Thoracic aorta (tissue), 2 donors: ENCODE data around the gene KRT84. TPM values are rescaled to one million over a fixed set of nuclear protein-coding genes. Genes with fewer than 3 reads are reported as not detected.

ENCODE experiments used
- ATAC-seq: fragments of 150-250 bp; one replicate; pipeline ENCODE4 v1.8.0; 2017; ENCODE audit warnings: low read depth; ENCODE audit not compliant: insufficient number of reproducible peaks, low FRiP score
- DNase-seq: peaks from one replicate; pipeline ENCODE4 v3.0.0-alpha.2; 2020; ENCODE audit warnings: low spot score
- H3K27ac ChIP-seq, 2 donors: fragments of 200-600 bp; sonication (generic); 1 replicate in 1 of 2; 2 replicates in 1 of 2; pipeline ENCODE4 v1.5.1; 2016; ENCODE audit warnings: mild to moderate bottlenecking in 2 of 2, moderate library complexity in 2 of 2
- H3K27me3 ChIP-seq: fragments of 200-600 bp; sonication (generic); replicated peaks from 2 replicates; pipeline ENCODE4 v1.6.0; 2016; ENCODE audit warnings: mild to moderate bottlenecking; ENCODE audit not compliant: insufficient read depth
- H3K36me3 ChIP-seq: fragments of 200-600 bp; sonication (generic); one replicate; pipeline ENCODE4 v1.5.1; 2016
- H3K4me1 ChIP-seq, 2 donors: fragments of 200-600 bp; sonication (generic); 1 replicate in 1 of 2; 2 replicates in 1 of 2; pipeline versions ENCODE4 v1.5.1 to v1.6.0; 2016; ENCODE audit warnings: low read depth in 2 of 2, mild to moderate bottlenecking in 1 of 2; ENCODE audit not compliant: control insufficient read depth in 1 of 2
- H3K4me3 ChIP-seq: fragments of 200-600 bp; sonication (generic); 2 replicates; pipeline ENCODE4 v1.5.1; 2016; ENCODE audit warnings: mild to moderate bottlenecking
- H3K9me3 ChIP-seq: fragments of 200-600 bp; sonication (generic); 2 replicates; pipeline ENCODE4 v1.5.1; 2016
- CTCF ChIP-seq: fragments of 200-600 bp; sonication (generic); IDR thresholded peaks from one replicate; pipeline ENCODE4 v1.5.1; 2019; ENCODE audit warnings: antibody characterized with exemption
- total RNA-seq, 2 donors: library from RNA; depleted of rRNA; stranded (reverse); fragments of >200 nt; gene quantifications; one replicate each; pipeline versions ENCODE4 v1.1.0 to v1.2.3, GENCODE V29; 2016

The KRT84 gene
- total RNA-seq, 2 donors from 2014 or later = not detected

GRCh38 chr12:52394836-52395405, 9.5 kb upstream of the KRT84 start:
- H3K4me3 ChIP-seq = no peak overlapping the region
- TF ChIP-seq CTCF = no peak
- DNase-seq = no peak
- H3K27ac ChIP-seq = no peak overlapping the region
- no peaks in the 10 kb centered on the region for H3K27me3 ChIP-seq
- no peak for ATAC-seq
- no peaks in the 10 kb centered on the region for H3K36me3 ChIP-seq
- peaks cover 0 to 9% of the 10 kb centered on the region in 2 donors for H3K4me1 ChIP-seq
- no peaks in the 10 kb centered on the region for H3K9me3 ChIP-seq

GRCh38 chr12:52392465-52393007, 7.1 kb upstream of the KRT84 start:
- peaks cover 0 to 9% of the 10 kb centered on the region in 2 donors for H3K4me1 ChIP-seq
- H3K4me3 ChIP-seq = no peak overlapping the region
- no peak overlapping the region for H3K27ac ChIP-seq
- H3K27me3 ChIP-seq = no peaks in the 10 kb centered on the region
- no peak for TF ChIP-seq CTCF
- ATAC-seq (no peak), DNase-seq (no peak)
- no peaks in the 10 kb centered on the region for H3K36me3 ChIP-seq
- no peaks in the 10 kb centered on the region for H3K9me3 ChIP-seq

- no peaks in the 10 kb centered on the region for H3K9me3 ChIP-seq
- ATAC-seq (no peak), DNase-seq (no peak)
- peaks cover 0 to 9% of the 10 kb centered on the region in 2 donors for H3K4me1 ChIP-seq
- no peak for TF ChIP-seq CTCF
- no peaks in the 10 kb centered on the region for H3K27me3 ChIP-seq
- no peak overlapping the region for H3K27ac ChIP-seq
- no peaks in the 10 kb centered on the region for H3K36me3 ChIP-seq
- no peak overlapping the region for H3K4me3 ChIP-seq
These were observed 6.2 kb upstream of the KRT84 start for GRCh38 chr12:52391618-52392002.

GRCh38 chr12:52390739-52391617, 5.5 kb upstream of the KRT84 start:
- no peak for ATAC-seq
- Histone ChIP-seq H3K36me3 (no peaks in the 10 kb centered on the region), H3K9me3 (no peaks in the 10 kb centered on the region), H3K27ac (no peak overlapping the region), H3K4me3 (no peak overlapping the region), H3K4me1 (peaks cover 0 to 9% of the 10 kb centered on the region in 2 donors), H3K27me3 (no peaks in the 10 kb centered on the region)
- TF ChIP-seq CTCF = no peak
- no peak for DNase-seq
